CD1c-positive myeloid dendritic cell (primary cell): ENCODE results near the gene DENND1A.

ENCODE experiments used
- DNase-seq: peaks from one replicate; pipeline ENCODE4 v3.0.0-alpha.2; 2016; ENCODE audit errors: extremely low spot score

The DENND1A gene

GRCh38 chr9:123487944-123488548 is 441.9 kb downstream of the DENND1A start:
- DNase-seq, result no peak

- no peak for DNase-seq
Observed at GRCh38 chr9:123486431-123486830, 443.5 kb downstream of the DENND1A start.

DNA sequence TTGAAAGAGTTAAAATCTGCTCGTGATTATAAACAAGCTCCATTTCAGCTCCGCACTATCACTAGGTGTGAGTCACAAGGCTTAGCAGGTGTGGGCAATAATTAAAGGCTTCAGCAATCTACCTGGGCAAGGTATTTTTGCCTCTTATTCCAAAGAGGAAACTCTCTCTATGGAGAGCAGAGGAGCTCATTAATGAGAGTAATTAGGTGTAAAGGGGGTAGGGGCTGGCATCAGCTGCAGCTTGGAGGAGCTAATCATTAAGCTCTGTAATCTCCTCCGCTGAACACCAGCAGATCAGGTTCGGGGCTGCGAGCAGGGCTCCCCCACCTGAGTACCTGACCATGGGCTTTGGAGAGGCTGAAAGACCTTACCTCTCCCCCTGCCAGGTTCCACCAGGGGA is 444.7 kb downstream of the DENND1A start:
- DNase-seq, result no peak

- no peak for DNase-seq
Observed at GRCh38 chr9:123484130-123484529, 445.8 kb downstream of the DENND1A start.

GRCh38 chr9:123483191-123483803 is 446.6 kb downstream of the DENND1A start:
- no peak for DNase-seq

DNA sequence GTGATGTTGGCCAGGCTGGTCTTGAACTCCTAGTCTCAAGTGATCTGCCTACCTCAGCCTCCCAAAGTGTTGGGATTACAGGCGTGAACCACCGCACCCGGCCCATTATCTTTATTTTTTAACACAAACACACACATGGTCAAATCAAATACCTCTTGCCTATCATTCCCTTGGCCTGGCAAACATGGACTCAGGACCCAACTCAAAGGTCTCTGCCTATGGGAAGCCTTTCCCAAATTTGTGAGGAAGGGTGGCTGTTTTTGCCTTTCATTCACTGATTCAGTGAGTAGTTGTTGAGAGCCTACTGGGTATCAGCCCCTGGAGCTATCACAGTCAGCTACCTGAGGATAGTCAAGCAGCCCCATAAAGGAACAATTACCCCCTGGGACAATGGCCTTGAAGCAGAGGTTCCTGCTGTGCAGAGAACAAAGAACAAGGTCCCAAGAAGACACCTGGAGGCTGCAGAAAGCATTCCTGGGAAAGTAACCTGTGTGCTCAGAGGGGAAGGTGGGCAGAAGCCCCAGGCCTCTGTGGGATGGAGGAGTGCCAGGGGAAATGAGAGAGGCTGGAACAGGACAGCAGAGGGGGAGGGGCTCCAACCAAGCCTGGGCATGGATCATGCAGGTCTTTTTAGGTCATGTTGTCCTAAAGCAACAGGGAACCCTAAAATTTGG is 447.5 kb downstream of the DENND1A start:
- no peak for DNase-seq

DNA sequence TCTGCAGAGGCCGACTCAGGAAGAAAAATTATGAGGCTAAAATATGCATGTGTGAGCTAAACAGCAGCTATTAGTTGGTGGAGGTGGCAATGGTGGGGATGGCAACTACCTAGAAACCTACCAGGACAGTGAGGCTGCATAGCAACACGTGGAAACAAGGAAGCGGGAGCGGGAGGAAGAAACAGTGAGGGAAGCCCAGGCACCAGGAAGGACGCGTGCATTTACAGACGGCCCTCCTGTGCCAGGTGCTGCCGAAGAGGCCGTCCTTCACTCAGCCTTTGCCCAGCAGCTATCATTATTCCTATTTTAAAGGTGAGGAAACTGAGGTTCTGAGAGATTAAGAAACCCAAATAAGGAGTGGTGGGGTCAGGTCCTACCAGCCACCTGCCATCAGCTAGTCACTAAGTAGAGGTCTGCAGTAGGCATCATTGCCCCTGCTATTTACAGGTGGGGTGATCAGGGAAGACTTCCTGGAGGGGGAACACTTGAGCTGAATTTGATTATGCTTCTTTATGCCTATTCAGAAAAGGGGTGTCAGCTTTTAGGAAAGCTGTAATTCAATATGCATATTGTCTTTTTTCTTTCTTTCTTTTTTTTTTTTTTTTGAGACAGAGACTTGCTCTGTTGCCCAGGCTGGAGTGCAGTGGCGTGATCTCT is 448.6 kb downstream of the DENND1A start:
- DNase-seq, result no peak

DNA sequence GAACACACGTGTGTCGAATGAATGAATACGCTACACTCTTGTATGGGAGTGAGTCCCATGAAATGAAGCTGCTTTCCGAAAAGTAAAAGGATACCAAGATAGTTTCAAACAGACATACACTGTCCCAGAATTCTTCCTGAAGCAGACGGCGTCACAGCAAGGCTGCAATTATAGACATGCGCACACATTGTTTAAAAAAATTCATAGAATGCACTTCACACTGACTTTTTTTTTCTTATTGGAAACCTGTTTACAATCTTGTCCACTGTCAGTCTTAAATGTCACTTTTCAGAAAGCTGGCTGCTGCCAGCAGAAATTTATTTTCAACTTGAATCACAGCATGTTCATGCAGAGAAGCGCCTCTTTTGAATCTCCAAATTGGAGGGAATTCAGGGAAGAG is 449.1 kb downstream of the DENND1A start:
- DNase-seq, result no peak

DNA sequence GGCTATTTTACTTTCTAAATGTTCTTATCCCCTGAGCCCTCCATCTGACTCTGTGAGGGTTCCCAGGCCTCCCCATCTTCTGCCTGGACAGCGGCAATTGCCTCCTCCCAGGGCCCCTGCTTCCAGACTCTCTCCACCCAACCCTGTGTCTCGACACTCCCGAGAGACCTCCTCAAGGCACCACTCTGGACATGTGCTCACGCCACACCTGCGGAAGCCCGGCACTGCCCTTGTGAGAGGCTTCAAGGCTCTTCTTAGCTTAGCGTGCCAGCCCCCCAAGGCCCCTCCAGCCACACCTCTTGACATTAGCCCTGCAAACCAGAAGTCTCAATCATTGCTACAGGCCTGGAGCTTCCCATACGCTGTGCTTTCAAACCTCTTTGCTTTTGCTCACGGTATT is 449.8 kb downstream of the DENND1A start:
- DNase-seq, result no peak

- DNase-seq, result no peak
Observed at GRCh38 chr9:123478967-123479602, 450.8 kb downstream of the DENND1A start.

- no peak for DNase-seq
Observed at GRCh38 chr9:123478160-123478559, 451.8 kb downstream of the DENND1A start.

GRCh38 chr9:123475407-123475806 is 454.5 kb downstream of the DENND1A start:
- DNase-seq, result no peak

- no peak for DNase-seq
Observed at GRCh38 chr9:123472862-123473614, 456.9 kb downstream of the DENND1A start.

DNA sequence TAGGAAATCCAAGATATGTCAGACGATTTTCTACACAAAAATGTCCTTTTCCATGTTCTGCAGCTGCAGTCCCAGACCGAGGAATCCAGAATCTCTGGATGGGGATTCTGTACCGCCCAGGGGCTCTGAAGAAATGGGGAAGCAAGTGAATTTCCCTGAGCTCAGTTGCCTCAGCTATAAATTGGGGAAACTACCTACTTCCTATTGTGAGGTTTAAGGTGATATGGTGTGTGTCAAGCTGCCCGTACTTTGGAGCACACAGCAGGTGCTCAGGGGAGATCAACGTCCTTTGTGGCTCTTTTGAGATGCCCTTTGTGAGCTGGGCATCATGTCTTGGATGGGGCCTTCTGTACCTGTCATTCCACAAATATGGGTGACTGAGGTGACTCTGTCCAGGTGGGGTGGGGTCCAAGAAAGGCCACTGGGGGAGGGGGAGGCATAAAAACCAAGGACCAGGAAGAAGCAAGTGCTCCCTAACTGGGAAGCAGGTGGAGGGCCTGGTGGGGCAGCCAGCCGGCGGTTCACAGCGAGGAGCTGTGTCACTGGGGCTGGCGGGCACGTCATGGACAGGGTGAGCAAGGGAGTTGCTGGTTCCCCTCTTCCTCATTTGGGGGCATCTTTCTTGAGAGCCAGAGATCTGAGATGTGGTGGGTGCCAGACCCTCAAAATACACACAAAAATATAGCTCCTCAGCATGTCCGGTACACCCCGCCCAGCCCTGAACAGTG is 457.9 kb downstream of the DENND1A start:
- DNase-seq, result peak; percentile 3

DNA sequence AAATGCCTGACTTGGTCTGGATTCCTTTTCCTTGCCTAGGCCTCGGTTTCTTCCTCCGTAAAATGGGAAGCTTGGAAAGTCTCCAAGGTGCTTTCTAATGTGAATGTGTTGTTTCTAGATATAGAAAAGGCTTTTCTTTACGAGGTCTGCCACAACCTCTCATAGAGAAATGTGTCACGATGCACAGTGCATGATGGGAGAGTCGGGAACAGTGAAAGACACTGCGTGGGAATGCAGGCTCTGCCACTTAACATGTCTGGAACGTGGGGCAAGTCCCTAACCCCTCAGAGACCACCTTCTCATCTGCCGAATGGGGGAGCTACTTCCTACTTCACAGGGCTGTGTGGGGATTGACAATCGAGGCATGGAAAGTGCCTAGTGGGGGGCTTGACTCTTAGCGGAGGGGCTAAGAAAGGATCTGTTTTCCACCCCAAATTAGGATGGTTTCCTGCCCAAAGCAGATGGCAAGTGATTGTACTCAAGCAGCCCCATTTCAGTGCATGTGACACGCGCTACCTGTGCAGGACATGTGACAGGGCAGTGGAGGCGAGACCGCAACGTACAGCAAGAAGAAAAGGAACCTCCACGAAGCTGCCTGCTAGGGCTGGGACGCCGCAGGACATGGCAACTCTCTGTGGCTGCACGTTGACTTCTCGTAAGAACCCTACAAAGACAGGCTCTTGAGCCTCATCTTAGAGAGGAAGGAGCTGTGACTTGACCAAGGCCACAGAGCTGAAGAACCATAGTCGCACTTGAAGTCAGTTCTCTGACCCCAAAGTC is 458.7 kb downstream of the DENND1A start:
- DNase-seq, result no peak

DNA sequence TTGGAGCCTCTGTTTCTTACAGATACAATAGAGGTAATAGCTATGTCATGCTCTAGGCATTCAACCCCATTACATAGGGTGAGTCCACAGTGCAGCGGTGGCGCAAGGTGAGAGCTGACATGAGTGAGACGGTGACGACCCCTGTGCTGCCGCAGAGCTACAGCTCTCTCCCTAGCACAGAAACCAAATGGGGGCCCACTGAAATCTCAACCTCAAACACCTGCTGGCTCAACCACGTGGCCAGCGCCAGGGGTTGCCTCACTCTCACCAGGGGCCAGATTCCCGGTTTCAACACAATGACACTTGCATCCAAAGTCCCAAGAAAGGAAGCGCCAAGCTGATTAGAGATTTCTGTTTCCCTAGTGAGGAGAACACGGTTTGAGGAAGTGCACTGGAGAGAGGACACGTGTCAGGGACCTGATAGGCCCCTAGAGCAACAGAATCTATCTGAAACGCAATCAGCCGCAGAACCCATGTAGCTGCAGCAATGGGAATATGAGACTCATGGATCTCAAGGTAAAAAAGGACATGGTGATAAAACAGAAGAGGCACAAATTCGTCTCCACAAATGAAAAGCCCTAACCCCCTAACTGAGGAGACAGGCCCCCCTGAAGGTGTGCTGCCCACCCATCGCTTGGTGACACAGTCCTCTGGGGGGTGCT is 459.7 kb downstream of the DENND1A start:
- DNase-seq, result peak; percentile 47

- no peak for DNase-seq
Observed at GRCh38 chr9:123469282-123469681, 460.6 kb downstream of the DENND1A start.

DNA sequence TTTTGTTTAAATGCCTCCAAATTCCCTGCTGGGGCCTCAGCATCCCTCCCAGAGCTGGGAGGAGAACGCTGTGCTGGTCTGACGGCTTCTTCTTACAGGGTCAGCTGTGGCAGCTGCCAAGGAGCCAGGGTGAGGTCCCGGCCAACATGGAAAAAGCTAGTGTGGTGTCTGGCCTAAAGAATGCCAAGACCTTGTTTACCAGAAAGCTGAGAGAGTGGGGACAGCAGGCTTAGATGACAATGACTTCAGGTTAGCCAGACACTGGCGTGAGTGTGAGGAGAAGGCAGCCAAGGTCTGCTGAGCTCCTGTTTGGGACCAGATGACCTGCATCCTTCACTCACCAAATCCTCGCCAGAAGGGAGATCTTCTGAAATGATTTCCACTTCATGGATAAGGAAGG is 461.4 kb downstream of the DENND1A start:
- no peak for DNase-seq

DNA sequence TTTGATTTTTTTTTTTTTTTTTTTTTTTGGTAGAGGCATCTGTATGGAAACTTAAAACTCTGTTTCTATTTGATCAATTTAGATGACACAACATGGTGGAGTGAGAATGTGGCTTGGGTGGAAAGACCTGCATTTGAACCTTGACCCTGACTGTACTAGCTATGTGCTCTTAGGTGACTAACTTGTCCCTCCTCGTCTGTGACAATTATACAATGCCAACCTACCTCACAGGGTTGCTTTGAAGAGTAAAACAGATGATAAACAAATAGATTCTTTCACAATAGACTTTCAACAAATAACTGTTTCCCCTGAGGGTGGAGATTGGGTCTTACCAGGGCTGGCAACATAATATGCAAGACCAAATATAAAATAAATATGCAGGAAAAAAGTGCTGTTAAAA is 464.6 kb downstream of the DENND1A start:
- no peak for DNase-seq

GRCh38 chr9:123460091-123460490 is 469.8 kb downstream of the DENND1A start:
- no peak for DNase-seq
